B cell (primary cell): ENCODE measurements around the gene NAPSA. TPM values are rescaled to one million over a fixed set of nuclear protein-coding genes. Genes with fewer than 3 reads are reported as not detected.

Experiments used
- ATAC-seq: fragments of 200-7000 bp; cut with Tn5 transposase; one replicate; pipeline ENCODE4 v1.10.0; 2021; ENCODE audit warnings: low read depth, mild to moderate bottlenecking, moderate number of reproducible peaks, moderate library complexity
- CTCF ChIA-PET: fragments of 350-600 bp; sonication (Branson Sonifier 250); formaldehyde crosslinking; loops from one replicate; lab custom pipeline; 2021; ENCODE audit warnings: antibody characterized with exemption, inconsistent platforms; lab: Charles Lee
- POLR2A ChIA-PET: fragments of 350-600 bp; sonication (Branson Sonifier 250); formaldehyde crosslinking; loops from one replicate; lab custom pipeline; 2021; ENCODE audit warnings: antibody characterized with exemption; lab: Charles Lee
- DNase-seq: peaks from one replicate; pipeline ENCODE4 v3.0.0; 2013
- H2AFZ ChIP-seq: 2 replicates; pipeline ENCODE4 v1.6.1; 2012; ENCODE audit warnings: mild to moderate bottlenecking, low read depth, low read length; ENCODE audit not compliant: insufficient read depth, poor library complexity, severe bottlenecking
- H3K27ac ChIP-seq, 2 donors: 1 replicate in 1 of 2; 2 replicates in 1 of 2; pipeline ENCODE4 v1.5.1; 2012 to 2013; ENCODE audit warnings: low read length in 2 of 2, mild to moderate bottlenecking in 2 of 2, moderate library complexity in 1 of 2
- H3K27me3 ChIP-seq, 4 experiments: fragments of 200-600 bp in 1 of 4; sonication (generic) in 1 of 4; replicated peaks in 1 of 4; 1 replicate in 2 of 4; 2 replicates in 2 of 4; pipeline versions ENCODE4 v1.6.1 to v1.7.0; 2013 to 2016; ENCODE audit warnings: low read length in 3 of 4, mild to moderate bottlenecking in 2 of 4, mixed read lengths in 1 of 4, moderate library complexity in 1 of 4; ENCODE audit not compliant: insufficient read depth in 4 of 4, control insufficient read depth in 3 of 4; ENCODE audit errors: control extremely low read depth in 1 of 4
- H3K36me3 ChIP-seq, 2 experiments: replicated peaks in 1 of 2; 1 replicate in 1 of 2; 2 replicates in 1 of 2; pipeline versions ENCODE4 v1.6.1 to v1.7.1; 2013; ENCODE audit warnings: low read length in 1 of 2; ENCODE audit not compliant: insufficient read depth in 2 of 2, control insufficient read depth in 1 of 2; ENCODE audit errors: control extremely low read depth in 1 of 2, extremely low read depth in 1 of 2
- H3K4me1 ChIP-seq, 2 donors: fragments of 200-600 bp in 1 of 2; sonication (generic) in 1 of 2; 1 replicate in 1 of 2; 2 replicates in 1 of 2; pipeline versions ENCODE4 v1.5.1 to v1.6.1; 2013 to 2017; ENCODE audit warnings: low read length in 2 of 2; ENCODE audit not compliant: control insufficient read depth in 2 of 2, insufficient read depth in 2 of 2
- H3K4me2 ChIP-seq: replicated peaks from 2 replicates; pipeline ENCODE3; 2012; ENCODE audit warnings: mild to moderate bottlenecking, low read depth, low read length; ENCODE audit not compliant: poor library complexity, severe bottlenecking
- H3K4me3 ChIP-seq, 5 experiments: fragments of 200-600 bp in 1 of 5; sonication (generic) in 1 of 5; 1 replicate in 3 of 5; 2 replicates in 2 of 5; pipeline versions ENCODE4 v1.5.1 to v1.7.0; 2011 to 2016; ENCODE audit warnings: low read length in 4 of 5, mild to moderate bottlenecking in 4 of 5, low read depth in 2 of 5, control low read depth in 1 of 5, moderate library complexity in 1 of 5; ENCODE audit not compliant: insufficient read depth in 1 of 5; ENCODE audit errors: control extremely low read depth in 1 of 5, extremely low read depth in 1 of 5
- H3K79me2 ChIP-seq: fragments of 200-600 bp; sonication (generic); one replicate; pipeline ENCODE4 v1.6.0; 2016; ENCODE audit warnings: low read length; ENCODE audit not compliant: control insufficient read depth, insufficient read depth
- H3K9ac ChIP-seq: fragments of 200-600 bp; sonication (generic); 2 replicates; pipeline ENCODE4 v1.6.1; 2017; ENCODE audit warnings: mild to moderate bottlenecking, low read length, moderate library complexity
- H3K9me3 ChIP-seq, 3 donors: one replicate each; pipeline versions ENCODE4 v1.6.1 to v1.7.1; 2013; ENCODE audit warnings: low read length in 2 of 3; ENCODE audit not compliant: control insufficient read depth in 2 of 3, insufficient read depth in 1 of 3; ENCODE audit errors: control extremely low read depth in 1 of 3
- H4K20me1 ChIP-seq: 2 replicates; pipeline ENCODE4 v1.6.0; 2012; ENCODE audit warnings: mild to moderate bottlenecking, low read length; ENCODE audit not compliant: insufficient read depth, control insufficient read depth, poor library complexity, severe bottlenecking
- H3K27ac Mint-ChIP-seq: one replicate; pipeline ENCODE4 v1.8.0; 2021; ENCODE audit warnings: mixed read lengths
- H3K27me3 Mint-ChIP-seq: one replicate; pipeline ENCODE4 v1.8.0; 2021; ENCODE audit warnings: mixed read lengths
- H3K4me1 Mint-ChIP-seq: one replicate; pipeline ENCODE4 v1.8.0; 2021; ENCODE audit warnings: mixed read lengths
- H3K4me3 Mint-ChIP-seq: one replicate; pipeline ENCODE4 v1.8.0; 2021; ENCODE audit warnings: mixed read lengths
- H3K9me3 Mint-ChIP-seq: one replicate; pipeline ENCODE4 v1.8.0; 2022; ENCODE audit warnings: mixed read lengths; ENCODE audit not compliant: insufficient read depth
- EZH2 ChIP-seq: IDR thresholded peaks from 2 replicates; pipeline ENCODE4 v1.6.1; 2012; ENCODE audit warnings: borderline replicate concordance, low read depth, mild to moderate bottlenecking, moderate library complexity, low read length; ENCODE audit not compliant: insufficient read depth, poor library complexity, severe bottlenecking
- WGBS: methylation state at CpG from one replicate; pipeline ENCODE4 v1.1.5; 2013; ENCODE audit warnings: missing lambda C conversion rate; ENCODE audit not compliant: insufficient coverage; 5-methylcytosine and 5-hydroxymethylcytosine counted together
- intact Hi-C: fragments of 100-400 bp; cut with micrococcal nuclease; formaldehyde crosslinking; loops from one replicate; pipeline ENCODE4 v1.10.0; 2022
- polyA plus RNA-seq: library from polyadenylated mRNA; depleted of rRNA; stranded (reverse); fragments of >200 nt; gene quantifications from 2 replicates; pipeline ENCODE4 v1.2.3, GENCODE V29; 2012
- total RNA-seq, 2 donors: library from RNA; stranded (reverse); fragments of 120-200 nt in 1 of 2; gene quantifications; 1 replicate in 1 of 2; 2 replicates in 1 of 2; pipeline versions ENCODE4 v1.2.3 to v1.2.4, GENCODE V29; 2013 to 2022
- TF ChIP-seq, protein P1 (sequence below): fragments of 200-600 bp; IDR thresholded peaks from one replicate; pipeline ENCODE4 v1.8.0; 2022; ENCODE audit warnings: antibody characterized with exemption, mild to moderate bottlenecking

NAPSA gene
- total and polyA plus RNA-seq, 2 donors (not counting 1 experiment from before 2014, with no cell fraction given), result 4.0 to 4.7 TPM

DNA sequence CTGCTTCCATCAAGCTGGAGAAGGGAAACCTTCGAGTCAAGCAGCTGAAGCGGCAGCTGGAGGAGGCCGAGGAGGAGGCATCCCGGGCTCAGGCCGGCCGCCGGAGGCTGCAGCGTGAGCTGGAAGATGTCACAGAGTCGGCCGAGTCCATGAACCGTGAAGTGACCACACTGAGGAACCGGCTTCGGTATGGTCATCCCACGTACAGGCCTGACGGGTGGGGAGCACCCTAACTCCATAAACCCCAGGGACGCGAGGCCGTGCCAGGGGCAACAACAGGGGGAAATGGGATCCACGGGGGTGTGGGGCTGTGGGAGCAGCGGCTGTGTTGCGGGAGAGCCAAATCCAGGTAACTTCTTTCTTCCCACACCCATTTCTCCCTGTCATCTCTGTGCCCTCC lies 56.4 kb downstream of the NAPSA start:
- no peak for DNase-seq
- Histone ChIP-seq H3K27ac (no peak overlapping the region), H3K4me2 (no peak overlapping the region), H2AFZ (no peak overlapping the region), H3K27me3 (peaks cover 0 to 43% (median 30%) of the 10 kb centered on the region in 4 experiments), H3K9me3 (peaks cover 0 to 32% (median 2%) of the 10 kb centered on the region in 3 donors), H3K79me2 (no peaks in the 10 kb centered on the region), H3K4me1 (peaks cover 8 to 18% of the 10 kb centered on the region in 2 donors), H3K9ac (no peak overlapping the region), H3K4me3 (no peak overlapping the region), H4K20me1 (no peaks in the 10 kb centered on the region), H3K36me3 (no peaks in the 10 kb centered on the region)
- peaks cover 12% of the 10 kb centered on the region for H3K4me1 Mint-ChIP-seq
- no peak for TF ChIP-seq EZH2
- TF ChIP-seq, protein P1, sequence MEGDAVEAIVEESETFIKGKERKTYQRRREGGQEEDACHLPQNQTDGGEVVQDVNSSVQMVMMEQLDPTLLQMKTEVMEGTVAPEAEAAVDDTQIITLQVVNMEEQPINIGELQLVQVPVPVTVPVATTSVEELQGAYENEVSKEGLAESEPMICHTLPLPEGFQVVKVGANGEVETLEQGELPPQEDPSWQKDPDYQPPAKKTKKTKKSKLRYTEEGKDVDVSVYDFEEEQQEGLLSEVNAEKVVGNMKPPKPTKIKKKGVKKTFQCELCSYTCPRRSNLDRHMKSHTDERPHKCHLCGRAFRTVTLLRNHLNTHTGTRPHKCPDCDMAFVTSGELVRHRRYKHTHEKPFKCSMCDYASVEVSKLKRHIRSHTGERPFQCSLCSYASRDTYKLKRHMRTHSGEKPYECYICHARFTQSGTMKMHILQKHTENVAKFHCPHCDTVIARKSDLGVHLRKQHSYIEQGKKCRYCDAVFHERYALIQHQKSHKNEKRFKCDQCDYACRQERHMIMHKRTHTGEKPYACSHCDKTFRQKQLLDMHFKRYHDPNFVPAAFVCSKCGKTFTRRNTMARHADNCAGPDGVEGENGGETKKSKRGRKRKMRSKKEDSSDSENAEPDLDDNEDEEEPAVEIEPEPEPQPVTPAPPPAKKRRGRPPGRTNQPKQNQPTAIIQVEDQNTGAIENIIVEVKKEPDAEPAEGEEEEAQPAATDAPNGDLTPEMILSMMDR, result no peak
- CTCF ChIA-PET, result no interaction called here
- H3K4me3 Mint-ChIP-seq, result no peak overlapping the region
- ATAC-seq, result no peak
- POLR2A ChIA-PET, result interaction anchor here (0.6 kb wide), 1 partner anchor 531 kb away, joined by 9 read pairs; no protein-coding TSS in a partner anchor
- intact Hi-C loops, result no loop called here
- H3K27ac Mint-ChIP-seq, result no peak overlapping the region
- H3K9me3 Mint-ChIP-seq, result no peaks in the 10 kb centered on the region
- peaks cover 61% of the 10 kb centered on the region for H3K27me3 Mint-ChIP-seq
- 93% methylated on average over 11 of the region's 21 CpGs for WGBS

Other genes with a start within 250 kb of the NAPSA start
- gene IZUMO2, start 202.4 kb downstream of the NAPSA start, total RNA-seq, result not detected in 2 replicates
- gene IZUMO2, start 202.4 kb downstream of the NAPSA start, polyA plus RNA-seq, result not detected in 2 replicates
- not detected in 2 replicates for gene MYH14, start 162.0 kb downstream of the NAPSA start, total RNA-seq
- gene MYH14, start 162.0 kb downstream of the NAPSA start, polyA plus RNA-seq, result not detected in 2 replicates
- 23.0 and 24.4 TPM in 2 replicates for gene KCNC3, start 36.3 kb downstream of the NAPSA start, total RNA-seq
- 7.5 and 12.3 TPM in 2 replicates for gene KCNC3, start 36.3 kb downstream of the NAPSA start, polyA plus RNA-seq
- 116 and 118 TPM in 2 replicates for gene NR1H2, start 10.8 kb upstream of the NAPSA start, total RNA-seq
- 164 and 359 TPM in 2 replicates for gene NR1H2, start 10.8 kb upstream of the NAPSA start, polyA plus RNA-seq
- 43.6 and 52.4 TPM in 2 replicates for gene POLD1, start 18.7 kb upstream of the NAPSA start, total RNA-seq
- gene POLD1, start 18.7 kb upstream of the NAPSA start, polyA plus RNA-seq, result 62.3 and 65.2 TPM in 2 replicates
- 205 and 211 TPM in 2 replicates for gene SPIB, start 53.3 kb upstream of the NAPSA start, total RNA-seq
- gene SPIB, start 53.3 kb upstream of the NAPSA start, polyA plus RNA-seq, result 114 and 183 TPM in 2 replicates
- 1.1 and 1.3 TPM in 2 replicates for gene MYBPC2, start 67.3 kb upstream of the NAPSA start, total RNA-seq
- 1.7 and 2.2 TPM in 2 replicates for gene MYBPC2, start 67.3 kb upstream of the NAPSA start, polyA plus RNA-seq
- 81.1 and 88.1 TPM in 2 replicates for gene EMC10, start 110.9 kb upstream of the NAPSA start, total RNA-seq
- 51.1 and 54.4 TPM in 2 replicates for gene EMC10, start 110.9 kb upstream of the NAPSA start, polyA plus RNA-seq
- 0.34 and 0.58 TPM in 2 replicates for gene GARIN5A, start 111.2 kb upstream of the NAPSA start, total RNA-seq
- 0.22 and 0.37 TPM in 2 replicates for gene GARIN5A, start 111.2 kb upstream of the NAPSA start, polyA plus RNA-seq
- gene JOSD2, start 145.6 kb upstream of the NAPSA start, total RNA-seq, result 32.8 TPM in 2 replicates
- gene JOSD2, start 145.6 kb upstream of the NAPSA start, polyA plus RNA-seq, result 23.9 and 25.0 TPM in 2 replicates
- not detected in 2 replicates for gene ASPDH, start 148.3 kb upstream of the NAPSA start, total RNA-seq
- gene ASPDH, start 148.3 kb upstream of the NAPSA start, polyA plus RNA-seq, result not detected in 2 replicates
- not detected in 2 replicates for gene LRRC4B, start 202.8 kb upstream of the NAPSA start, total RNA-seq
- 0.03 TPM in 1 of 2 replicates, not detected in the other for gene LRRC4B, start 202.8 kb upstream of the NAPSA start, polyA plus RNA-seq